Skeletal muscle cell (primary cell): Measurements from ENCODE around the gene SRA1.

Source experiments
- DNase-seq: peaks from one replicate; pipeline ENCODE4 v3.0.0-alpha.2; 2010; ENCODE audit warnings: low read depth
- H3K4me3 ChIP-seq: 2 replicates; pipeline ENCODE4 v1.5.1; 2011; ENCODE audit warnings: low read depth, mild to moderate bottlenecking, control low read depth, low read length, moderate library complexity

Gene SRA1

DNA sequence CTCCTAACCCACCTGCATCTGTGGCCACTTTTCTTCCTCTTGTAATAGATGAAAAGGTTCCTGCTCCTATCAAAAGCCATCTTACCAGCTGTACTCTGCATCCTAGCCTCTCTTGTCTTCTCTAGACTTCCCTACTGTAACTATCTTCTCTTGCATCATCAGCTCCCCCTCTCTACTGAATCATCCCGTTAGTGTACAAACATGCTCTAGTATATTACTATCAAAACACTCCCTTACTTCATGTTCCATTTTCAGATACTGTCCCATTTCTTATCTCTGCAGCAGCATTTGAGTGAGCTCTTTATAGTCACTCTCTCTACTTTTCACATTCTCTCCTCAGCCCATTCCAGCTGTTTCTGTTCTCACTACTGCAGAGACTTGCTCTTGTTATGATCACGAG, 2.8 kb downstream of the SRA1 start:
- no peak overlapping the region for H3K4me3 ChIP-seq
- no peak for DNase-seq

GRCh38 chr5:140553657-140554056, 3.6 kb downstream of the SRA1 start:
- DNase-seq = no peak
- H3K4me3 ChIP-seq = no peak overlapping the region

GRCh38 chr5:140551872-140552271, 5.4 kb downstream of the SRA1 start:
- DNase-seq = no peak
- H3K4me3 ChIP-seq = no peak overlapping the region

DNA sequence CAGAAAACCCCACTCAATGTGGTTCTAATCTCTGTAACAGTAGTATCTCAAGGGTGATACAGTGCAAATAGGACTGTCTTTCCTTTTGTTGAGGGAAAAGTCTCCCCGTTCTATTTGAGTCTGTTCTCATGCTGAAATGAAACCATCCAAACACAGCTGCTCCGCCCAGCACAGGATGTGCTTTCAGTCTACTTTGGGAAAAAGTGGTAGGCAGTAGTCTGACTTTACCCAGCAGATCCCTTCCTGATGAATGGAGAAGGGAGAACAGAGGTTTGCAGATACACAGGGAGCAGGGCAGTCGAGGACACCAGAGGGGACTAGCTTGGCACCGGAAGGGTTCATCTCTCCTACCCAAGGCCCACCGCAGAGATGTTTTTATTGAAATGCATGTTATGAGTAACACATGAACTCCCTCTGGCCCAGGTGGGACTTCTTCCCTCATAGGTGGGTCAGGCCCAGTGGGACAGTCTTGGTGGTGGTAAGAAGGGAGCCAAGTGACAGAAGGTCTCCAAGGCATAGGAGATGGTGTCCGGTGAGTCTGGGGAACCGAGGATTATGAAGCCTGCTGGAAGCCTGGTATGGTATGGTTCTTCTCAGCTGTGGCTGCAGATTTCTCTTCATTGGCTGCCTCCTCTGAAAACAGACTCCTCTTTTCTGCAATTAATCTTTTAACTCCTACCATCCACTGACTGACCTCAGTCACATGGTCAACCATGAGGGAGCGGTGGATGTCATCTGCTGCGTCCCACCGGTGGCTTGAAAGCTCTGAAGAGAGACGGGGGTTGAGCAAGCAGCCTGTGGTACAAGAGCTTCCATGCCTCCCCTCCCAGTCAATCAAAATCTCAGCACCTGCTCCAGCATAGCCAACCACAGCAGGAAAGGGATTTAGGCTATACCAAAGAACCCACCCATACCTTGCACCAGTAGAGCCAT, 6.9 kb downstream of the SRA1 start:
- no peak overlapping the region for H3K4me3 ChIP-seq
- DNase-seq = no peak

DNA sequence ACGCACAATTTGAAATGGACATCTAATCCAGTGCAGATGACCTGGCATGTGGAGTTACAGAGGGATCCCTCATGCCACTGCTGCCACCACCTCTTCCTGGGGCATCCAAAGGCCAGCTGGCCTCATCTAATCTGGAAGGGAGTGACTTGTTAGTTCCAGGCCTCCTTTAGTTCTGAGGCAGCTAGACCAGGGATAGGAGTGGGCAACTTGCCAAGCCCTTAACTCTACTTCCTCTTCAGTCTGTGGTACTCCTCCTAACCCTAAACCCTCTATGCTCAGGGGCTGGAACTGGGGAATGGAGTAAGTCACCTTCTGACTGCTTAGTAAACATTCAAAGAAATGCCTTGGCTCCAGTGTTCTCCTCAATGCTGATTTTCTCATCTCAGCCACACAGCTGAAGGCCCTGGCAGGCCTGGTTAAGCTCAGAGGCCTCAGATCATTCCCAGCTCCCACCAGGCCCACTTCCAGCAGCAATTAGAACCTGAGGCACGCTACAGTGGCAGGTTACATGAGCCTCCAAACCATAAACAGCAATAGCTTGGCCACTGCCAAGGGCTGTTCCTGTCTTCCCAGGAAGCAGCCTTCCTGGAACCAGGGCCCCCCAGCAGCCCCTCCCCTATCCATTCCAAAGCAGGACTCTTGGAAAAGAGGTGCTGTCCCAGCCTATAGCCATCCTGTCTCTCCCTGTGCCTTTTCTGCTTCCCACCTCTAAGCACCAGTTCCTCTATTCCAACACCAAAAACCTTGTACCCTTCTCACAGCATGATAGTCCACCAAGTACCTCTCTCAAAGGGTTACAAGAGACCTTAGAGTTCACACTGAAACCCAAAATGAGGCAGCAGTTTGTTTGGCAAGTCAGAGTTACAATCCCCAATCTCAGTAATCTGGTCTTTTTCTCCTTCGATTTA, 7.8 kb downstream of the SRA1 start:
- no peak for DNase-seq

DNA sequence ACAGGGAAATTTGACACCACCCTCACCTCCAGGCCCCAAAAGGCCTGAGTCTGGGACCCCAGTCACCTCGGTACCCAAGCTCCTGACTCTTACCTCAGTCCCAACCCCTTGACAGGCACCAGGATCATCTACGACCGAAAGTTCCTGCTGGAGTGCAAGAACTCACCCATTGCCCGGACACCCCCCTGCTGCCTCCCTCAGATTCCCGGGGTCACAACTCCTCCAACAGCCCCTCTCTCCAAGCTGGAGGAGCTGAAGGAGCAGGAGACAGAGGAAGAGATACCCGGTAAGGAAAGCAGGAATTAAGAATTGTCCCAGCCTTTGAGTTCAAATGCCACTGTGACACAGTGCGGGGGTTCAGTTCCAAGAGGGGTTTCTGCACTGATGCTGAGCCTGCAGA, 8.5 kb downstream of the SRA1 start:
- no peak overlapping the region for H3K4me3 ChIP-seq
- DNase-seq = no peak

More for the DNA sequence above, 7.8 kb downstream of the SRA1 start:
- no peak overlapping the region for H3K4me3 ChIP-seq

DNA sequence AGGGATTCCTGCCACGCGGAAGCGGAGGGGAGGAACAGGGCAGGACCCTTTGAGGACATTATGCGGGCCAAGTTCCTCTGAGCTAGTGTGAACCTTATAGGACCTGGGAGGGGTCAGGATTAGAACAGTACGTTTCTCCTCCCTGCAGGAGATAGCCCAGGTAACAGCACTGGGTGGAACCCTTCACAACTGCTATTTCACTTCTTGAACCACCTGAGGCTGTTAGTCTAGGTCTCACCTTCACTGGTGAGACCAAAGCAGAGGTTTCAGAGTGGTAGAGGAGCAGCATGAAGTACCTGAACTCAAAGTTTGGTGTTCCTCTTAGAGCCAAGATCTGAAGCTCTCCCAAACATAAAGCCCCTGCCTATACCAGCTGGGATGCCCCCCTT, 9.0 kb downstream of the SRA1 start:
- peak overlapping the region; percentile 46 for H3K4me3 ChIP-seq
- no peak for DNase-seq

GRCh38 chr5:140547508-140548299, 9.6 kb downstream of the SRA1 start, which contains the start of gene EIF4EBP3:
Gene EIF4EBP3 (plus strand): TSS chr5:140547662. CDS start chr5:140547738, 76 bp downstream.
- peak; percentile 88 for DNase-seq
- H3K4me3 ChIP-seq = peak within 1 kb of the TSS; percentile 46

- peak overlapping the region; percentile 28 for H3K4me3 ChIP-seq
- no peak for DNase-seq
Observed at GRCh38 chr5:140546851-140547507, 10.3 kb downstream of the SRA1 start.

DNA sequence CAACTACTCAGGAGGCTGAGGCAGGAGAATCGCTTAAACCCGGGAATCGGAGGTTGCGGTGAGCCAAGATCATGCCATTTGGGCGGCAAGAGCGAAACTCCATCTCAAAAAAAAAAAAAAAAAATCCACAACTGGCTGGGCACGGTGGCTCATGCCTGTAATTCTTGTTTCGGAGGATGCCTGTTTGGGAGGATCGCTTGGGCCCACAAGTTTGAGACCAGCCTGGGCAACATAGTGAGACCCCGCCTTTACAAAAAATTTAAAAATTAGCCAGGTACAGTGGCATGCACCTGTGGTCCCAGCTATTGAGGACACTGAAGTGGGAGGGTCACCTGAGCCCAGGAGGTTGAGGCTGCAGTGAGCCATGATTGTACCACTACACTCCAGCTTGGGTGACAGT, 11.7 kb downstream of the SRA1 start:
- DNase-seq = no peak
- no peak overlapping the region for H3K4me3 ChIP-seq

- DNase-seq = no peak
- no peak overlapping the region for H3K4me3 ChIP-seq
Observed at GRCh38 chr5:140544986-140545385, 12.3 kb downstream of the SRA1 start.

- H3K4me3 ChIP-seq = no peak overlapping the region
- no peak for DNase-seq
Observed at GRCh38 chr5:140542972-140543371, 14.3 kb downstream of the SRA1 start.

GRCh38 chr5:140540227-140540626, 17.0 kb downstream of the SRA1 start:
- no peak overlapping the region for H3K4me3 ChIP-seq
- no peak for DNase-seq

- no peak for DNase-seq
- no peak overlapping the region for H3K4me3 ChIP-seq
Observed at GRCh38 chr5:140524003-140524402, 33.3 kb downstream of the SRA1 start.

GRCh38 chr5:140513124-140513523, 44.1 kb downstream of the SRA1 start:
- no peak overlapping the region for H3K4me3 ChIP-seq
- DNase-seq = no peak

- DNase-seq = no peak
Observed at GRCh38 chr5:140509898-140510297, 47.4 kb downstream of the SRA1 start.

DNA sequence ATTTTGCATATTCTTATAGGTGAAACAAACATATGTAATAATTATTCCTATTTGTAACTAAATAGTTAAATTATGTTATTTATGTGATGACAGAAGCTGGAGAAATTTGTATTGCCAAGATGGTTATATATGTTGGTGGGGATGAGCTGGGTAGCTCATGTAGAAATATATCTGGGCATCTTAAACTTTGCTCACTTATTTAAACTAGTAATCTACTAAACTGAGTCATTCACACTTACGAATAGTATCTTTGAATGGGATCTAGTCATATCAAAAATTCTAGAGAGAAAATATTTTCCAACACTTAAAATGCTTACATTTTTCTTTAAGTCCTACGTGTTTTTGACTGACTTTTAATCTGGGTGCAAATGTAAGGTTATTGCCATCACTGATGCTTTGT, 54.4 kb downstream of the SRA1 start:
- no peak for DNase-seq

More at GRCh38 chr5:140509898-140510297, 47.4 kb downstream of the SRA1 start:
- H3K4me3 ChIP-seq = no peak overlapping the region

More for the DNA sequence above, 54.4 kb downstream of the SRA1 start:
- no peak overlapping the region for H3K4me3 ChIP-seq
